GM18868 (cell line): Measurements from ENCODE around the gene TMEM60.
"Not testable (repeated sequence)": the region's sequence is repeated elsewhere in the genome, so short reads cannot be mapped to it uniquely, and the experiment has no call there.

Experiments used
- ATAC-seq: cut with Tn5 transposase; IDR thresholded peaks from one replicate; pipeline ENCODE4 v1.9.1; 2021; ENCODE audit warnings: mild to moderate bottlenecking, moderate library complexity; ENCODE audit not compliant: unreplicated experiment

The TMEM60 gene

DNA sequence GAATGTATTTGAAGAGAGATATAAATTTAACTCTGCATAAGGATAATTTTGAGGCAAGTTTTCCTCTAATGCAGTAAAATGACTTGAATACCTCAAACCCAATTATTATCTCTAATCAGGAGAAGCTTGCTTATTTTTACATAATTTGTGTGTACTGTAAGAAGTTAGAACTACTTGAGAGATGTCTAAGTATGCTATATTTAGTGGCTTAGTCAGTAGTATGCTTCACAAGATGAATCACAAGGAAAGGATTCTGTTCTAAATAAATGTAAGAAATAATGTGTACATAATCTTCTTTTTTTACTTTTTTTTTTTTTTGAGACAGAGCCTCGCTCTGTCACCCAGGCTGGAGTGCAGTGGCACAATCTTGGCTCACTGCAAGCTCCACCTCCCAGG is 14.1 kb upstream of the TMEM60 start:
- no peak for ATAC-seq

GRCh38 chr7:77811516-77812289 is 13.5 kb upstream of the TMEM60 start:
- ATAC-seq, result no peak

DNA sequence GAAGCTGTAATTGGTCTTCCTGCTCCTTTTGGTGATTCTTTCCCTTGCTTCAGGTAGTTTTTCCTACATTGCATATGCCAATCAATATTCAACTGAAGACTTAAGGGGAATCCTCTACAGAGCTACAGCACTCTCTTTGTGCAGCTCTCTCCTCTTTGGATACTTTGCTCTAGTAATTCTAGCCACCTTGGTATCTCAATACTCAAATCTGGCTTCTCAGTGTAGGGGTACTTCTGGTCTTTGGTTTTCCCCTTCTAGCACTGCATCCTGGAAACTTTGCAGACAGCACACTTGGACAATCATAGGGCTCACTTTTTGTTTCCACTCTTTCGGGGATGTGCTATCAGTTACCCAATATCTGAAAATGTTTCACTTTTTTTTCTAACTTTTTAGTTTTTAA is 10.3 kb upstream of the TMEM60 start:
- ATAC-seq, result no peak

DNA sequence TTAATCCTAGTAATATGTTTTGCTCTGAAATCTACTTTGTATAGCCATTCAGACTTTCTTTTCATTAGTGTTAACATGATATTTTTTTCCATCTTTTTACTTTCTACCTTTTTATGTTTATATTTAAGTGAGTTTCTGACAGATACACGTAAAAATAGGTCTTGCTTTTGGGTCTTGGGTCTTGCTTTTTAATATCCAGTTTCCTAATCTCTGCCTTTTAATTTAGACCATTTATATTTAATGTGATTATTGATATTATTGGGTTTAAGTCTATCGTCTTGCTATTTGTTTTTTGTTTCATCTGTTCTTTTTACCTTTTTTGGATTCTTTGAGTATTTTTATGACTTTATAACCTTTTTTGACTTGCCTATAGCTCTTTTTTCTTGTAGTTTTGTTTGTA is 8.2 kb upstream of the TMEM60 start:
- no peak for ATAC-seq

GRCh38 chr7:77802557-77803405 is 4.5 kb upstream of the TMEM60 start:
- no peak for ATAC-seq

DNA sequence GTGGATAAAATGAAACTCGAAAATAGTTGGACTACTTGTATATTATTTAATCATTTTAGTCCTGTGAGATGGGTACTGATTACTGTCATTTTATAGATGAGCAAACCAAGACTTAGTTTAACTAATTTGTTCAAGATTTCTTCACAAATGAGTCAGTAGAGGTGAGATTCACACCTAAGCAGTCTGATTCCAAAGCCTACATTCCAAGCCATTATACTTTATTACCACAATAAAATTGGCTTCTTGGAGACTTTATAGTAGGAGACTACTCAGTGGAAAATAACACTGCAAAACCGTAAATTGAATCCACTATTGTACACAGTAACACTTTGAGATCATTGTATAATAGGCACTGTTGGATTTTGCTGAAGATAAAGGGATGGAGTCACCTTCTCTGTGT is 2.5 kb upstream of the TMEM60 start:
- ATAC-seq, result no peak

- ATAC-seq, result peak; percentile 5
These were observed 1.9 kb upstream of the TMEM60 start for GRCh38 chr7:77800158-77800557.

DNA sequence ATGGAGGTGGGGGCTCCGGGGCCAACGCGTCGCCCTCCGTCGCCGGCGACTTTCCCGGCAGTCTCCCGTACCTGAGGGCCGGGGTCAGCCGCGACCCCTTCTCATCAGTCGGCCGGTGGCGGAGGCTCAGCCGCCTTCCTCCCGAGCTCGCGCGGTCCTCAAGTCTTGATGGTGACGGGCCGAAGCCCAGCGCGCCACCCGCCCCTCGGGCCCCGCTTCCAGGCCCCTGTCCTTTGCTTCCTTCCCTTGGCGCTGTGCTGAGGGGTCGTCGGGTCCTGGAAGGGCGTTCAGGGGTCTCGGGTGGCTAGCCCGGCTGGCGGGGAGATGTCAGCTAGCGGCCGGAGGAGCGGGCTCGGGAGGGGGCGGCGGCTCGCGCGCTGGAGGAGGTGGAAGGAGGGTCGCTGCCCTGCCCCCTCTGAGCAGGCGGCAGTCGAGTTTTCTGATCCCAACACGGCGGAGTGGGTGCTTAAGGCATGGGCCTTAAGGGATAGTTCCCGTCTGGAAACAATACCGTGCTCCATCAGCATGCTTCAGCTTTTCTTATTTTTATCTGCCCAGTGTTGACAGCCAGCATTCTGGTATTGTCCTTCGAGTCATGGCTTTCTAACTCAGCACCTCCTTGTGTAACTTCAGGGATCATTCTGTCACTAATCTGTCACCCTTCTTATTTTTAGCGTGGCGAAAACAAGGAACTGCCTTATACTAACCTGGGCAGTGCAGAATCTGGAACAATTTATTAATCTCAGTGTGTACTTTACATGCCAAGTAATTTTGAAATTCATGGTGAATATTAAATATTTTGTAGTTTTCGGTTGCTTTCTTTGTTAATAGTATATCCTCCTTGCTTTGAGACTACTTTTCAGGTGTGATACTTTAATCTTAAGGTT is 1.1 kb upstream of the TMEM60 start:
- no peak for ATAC-seq

GRCh38 chr7:77797734-77798393 is 370 bp downstream of the TMEM60 start:
- peak; percentile 28 for ATAC-seq

DNA sequence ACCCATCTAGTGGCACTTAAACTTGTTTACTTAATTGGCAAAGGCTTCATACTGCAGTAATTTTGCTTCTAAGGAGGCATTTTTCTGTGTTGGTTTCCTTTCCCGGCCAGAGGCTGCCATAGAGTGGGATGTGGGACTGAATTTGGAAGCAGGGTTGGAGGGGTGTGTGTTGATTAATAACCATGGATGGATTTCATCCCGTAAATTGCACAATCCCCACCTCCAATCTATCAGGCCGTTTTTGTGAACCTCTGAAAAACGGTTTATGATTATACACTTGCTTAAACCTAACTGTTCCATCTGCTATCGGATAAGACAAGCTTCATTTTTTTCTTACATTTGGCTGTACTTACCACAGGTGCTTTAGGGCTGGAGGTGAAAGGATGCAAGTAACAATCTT is 1.3 kb downstream of the TMEM60 start:
- ATAC-seq, result no peak

- ATAC-seq, result no peak
These were observed 2.1 kb downstream of the TMEM60 start for GRCh38 chr7:77796109-77796508.

DNA sequence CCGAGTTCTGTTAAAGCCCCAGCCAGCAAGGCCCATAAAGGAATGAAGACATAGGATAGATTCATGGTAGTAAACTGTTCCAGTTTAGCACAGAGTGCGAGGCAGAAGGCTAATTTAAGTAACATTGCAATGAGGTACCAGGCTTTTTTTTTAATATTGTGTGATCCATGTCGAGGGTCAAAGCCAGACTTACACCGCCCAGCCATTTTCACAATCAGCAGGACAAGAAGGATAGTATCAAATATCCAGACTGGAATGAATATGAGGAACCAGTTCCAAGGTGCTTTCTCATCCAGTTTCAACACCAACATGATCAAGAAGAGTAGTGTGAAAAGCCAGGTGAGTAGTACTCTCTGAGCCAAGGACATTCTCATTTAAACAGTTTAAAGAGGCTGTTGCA is 4.2 kb downstream of the TMEM60 start:
- ATAC-seq, result no peak

- ATAC-seq, result no peak
These were observed 6.3 kb downstream of the TMEM60 start for GRCh38 chr7:77791956-77792355.

GRCh38 chr7:77791336-77791735 is 6.9 kb downstream of the TMEM60 start:
- ATAC-seq, result no peak

DNA sequence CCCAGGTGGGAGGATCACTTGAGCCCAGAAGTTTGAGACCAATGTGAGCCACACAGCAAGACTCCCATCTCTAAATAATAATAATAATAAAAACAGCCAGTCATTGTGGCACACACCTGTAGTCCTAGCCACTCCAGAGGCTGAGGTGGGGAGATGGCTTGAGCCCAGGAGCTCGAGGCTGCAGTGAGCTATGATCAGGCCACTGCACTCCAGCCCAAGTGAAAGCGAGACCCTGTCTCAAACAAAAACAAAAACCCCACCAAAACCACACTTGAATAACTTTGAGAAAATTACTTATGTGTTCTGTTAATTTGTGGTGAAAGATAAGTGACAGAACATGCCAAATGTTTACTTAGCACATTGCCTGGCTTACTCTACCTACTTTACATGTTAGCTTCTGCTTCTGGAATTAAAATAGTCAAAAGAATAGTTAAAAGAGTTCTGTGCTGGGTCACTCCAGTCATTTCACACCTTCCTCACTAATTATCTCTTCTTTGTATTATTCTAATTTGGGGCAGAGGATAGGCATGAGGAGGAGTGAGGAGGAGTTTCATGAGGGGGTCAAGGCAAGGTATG is 9.8 kb downstream of the TMEM60 start:
- peak; percentile 64 for ATAC-seq

DNA sequence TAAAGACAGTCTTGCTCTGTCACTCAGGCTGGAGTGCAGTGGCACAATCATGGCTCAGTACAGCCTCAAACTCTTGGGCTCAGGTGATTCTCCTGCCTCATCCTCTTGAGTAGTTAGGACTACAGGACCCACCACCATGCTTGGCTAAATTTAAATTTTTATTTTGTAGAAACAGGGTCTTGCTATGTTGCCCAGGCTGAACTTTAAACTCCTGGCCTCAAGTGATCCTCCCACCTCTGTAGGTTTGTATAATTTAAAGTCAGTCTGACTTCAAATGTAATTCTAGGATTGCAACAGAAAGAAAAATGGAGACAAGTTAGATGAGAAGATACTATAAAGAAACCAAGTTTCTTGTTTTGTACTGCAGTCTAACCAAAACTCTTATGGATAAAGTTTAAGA is 11.5 kb downstream of the TMEM60 start:
- no peak for ATAC-seq

DNA sequence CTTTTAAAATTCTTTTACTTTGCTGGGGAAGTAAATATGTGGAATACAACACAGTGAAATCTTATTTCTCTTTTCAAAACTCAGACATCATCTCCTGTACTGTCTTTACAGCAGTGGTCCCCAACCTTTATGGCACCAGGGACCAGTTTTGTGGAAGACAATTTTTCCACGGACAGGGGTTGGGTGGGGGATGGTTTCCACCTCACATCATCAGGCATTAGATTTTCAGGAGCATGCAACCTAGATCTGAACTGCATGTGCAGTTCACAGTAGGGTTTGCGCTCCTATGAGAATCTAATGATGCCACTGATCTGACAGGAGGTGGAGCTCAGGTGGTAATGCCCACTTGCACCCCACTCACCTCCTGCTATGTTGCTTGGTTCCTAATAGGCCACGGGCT is 12.2 kb downstream of the TMEM60 start:
- no peak for ATAC-seq

DNA sequence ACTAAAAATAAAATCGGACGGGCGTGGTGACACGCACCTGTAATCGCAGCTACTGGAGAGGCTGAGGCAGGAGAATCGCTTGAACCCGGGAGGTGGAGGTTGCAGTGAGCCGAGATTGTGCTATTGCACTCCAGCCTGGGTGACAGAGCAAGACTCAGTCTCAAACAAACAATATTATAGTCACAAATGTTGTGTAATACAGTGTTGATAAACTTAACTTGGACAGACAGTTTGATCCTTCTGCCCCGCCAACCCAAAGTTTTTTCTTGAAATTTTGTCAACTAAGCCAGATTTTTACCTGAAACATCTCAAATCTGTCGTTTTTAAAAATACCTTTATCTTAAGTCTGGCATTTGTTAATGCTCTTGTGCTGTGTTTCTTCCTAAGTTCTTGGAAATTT is 13.8 kb downstream of the TMEM60 start:
- not testable (repeated sequence) for ATAC-seq

DNA sequence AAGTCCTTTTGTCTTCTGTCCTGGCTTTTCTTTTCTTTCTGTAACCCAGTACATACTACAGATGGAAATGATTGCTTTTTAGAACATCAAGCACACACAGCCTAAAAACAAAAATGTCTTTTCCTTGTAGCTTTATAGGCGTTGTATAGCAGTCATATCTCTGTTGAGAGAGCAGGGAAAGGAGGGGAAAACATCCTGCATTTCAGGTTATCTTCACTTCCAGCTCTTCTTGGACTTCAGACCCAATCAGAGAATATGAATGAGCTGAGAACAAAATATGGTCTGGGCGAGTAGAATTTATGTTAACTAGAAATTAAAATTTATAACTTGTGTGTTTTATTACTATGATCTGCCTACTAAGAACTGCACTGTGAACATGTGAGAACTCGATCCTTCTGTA is 14.7 kb downstream of the TMEM60 start:
- no peak for ATAC-seq

DNA sequence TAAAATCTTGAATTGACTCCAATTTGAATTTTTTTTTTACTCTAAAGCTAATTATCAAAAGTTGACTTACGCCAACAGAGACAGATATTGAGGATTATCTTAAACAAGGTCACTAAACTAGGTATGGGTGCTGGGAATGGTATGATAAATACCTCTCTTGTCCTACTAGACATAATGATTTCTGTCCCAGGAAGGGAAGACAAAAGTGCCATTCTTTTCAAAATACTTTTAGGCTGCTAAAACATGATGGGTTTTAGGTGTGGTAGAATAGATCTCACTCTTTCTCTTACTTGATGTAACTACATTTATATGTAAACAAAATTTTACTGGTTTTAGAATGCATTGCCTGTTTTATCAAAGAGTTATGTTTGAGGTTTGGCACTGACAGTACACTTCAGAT is 15.1 kb downstream of the TMEM60 start:
- no peak for ATAC-seq
